Activated CD4-positive, alpha-beta T cell treated with anti-CD3 and anti-CD28 coated beads, Interleukin-2, amount 10 ng/mL, durations not matched to agents 7 days and 5 days (primary cell): ENCODE results near the gene ELOVL5. TPM values are rescaled to one million over a fixed set of nuclear protein-coding genes. Genes with fewer than 3 reads are reported as not detected.

Experiments
- CTCF ChIA-PET: fragments of 350-600 bp; sonication (Branson Sonifier 250); formaldehyde crosslinking; loops from one replicate; lab custom pipeline; 2021; ENCODE audit warnings: antibody characterized with exemption; lab: Charles Lee
- POLR2A ChIA-PET: fragments of 350-600 bp; sonication (Branson Sonifier 250); formaldehyde crosslinking; loops from one replicate; lab custom pipeline; 2021; ENCODE audit warnings: antibody characterized with exemption; lab: Charles Lee
- DNase-seq: peaks from one replicate; pipeline ENCODE4 v3.0.0-alpha.2; 2020
- H3K27ac Mint-ChIP-seq: one replicate; pipeline ENCODE4 v1.8.0; 2021; ENCODE audit warnings: mild to moderate bottlenecking, moderate library complexity, mixed read lengths
- H3K27me3 Mint-ChIP-seq: one replicate; pipeline ENCODE4 v1.8.0; 2021; ENCODE audit warnings: mixed read lengths
- H3K36me3 Mint-ChIP-seq: one replicate; pipeline ENCODE4 v1.8.0; 2021; ENCODE audit warnings: low read depth, mixed read lengths
- H3K4me1 Mint-ChIP-seq: one replicate; pipeline ENCODE4 v1.8.0; 2021; ENCODE audit warnings: mixed read lengths
- H3K4me3 Mint-ChIP-seq: one replicate; pipeline ENCODE4 v1.8.0; 2021; ENCODE audit warnings: mild to moderate bottlenecking, moderate library complexity, mixed read lengths
- H3K9me3 Mint-ChIP-seq: one replicate; pipeline ENCODE4 v1.8.0; 2021; ENCODE audit warnings: mixed read lengths
- total RNA-seq, 2 experiments: library from RNA; stranded (reverse); gene quantifications; one replicate each; pipeline ENCODE4 v1.2.3, GENCODE V29; 2021

ELOVL5 gene
- total RNA-seq, 2 experiments from 2014 or later = 124 to 152 TPM

GRCh38 chr6:53269827-53270226, 78.9 kb downstream of the ELOVL5 start:
- no peak overlapping the region for H3K27ac Mint-ChIP-seq
- no peak overlapping the region for H3K4me3 Mint-ChIP-seq
- H3K4me1 Mint-ChIP-seq = no peaks in the 10 kb centered on the region
- POLR2A ChIA-PET = no interaction called here
- CTCF ChIA-PET = no interaction called here
- H3K36me3 Mint-ChIP-seq = peaks cover 58% of the 10 kb centered on the region
- no peaks in the 10 kb centered on the region for H3K27me3 Mint-ChIP-seq
- H3K9me3 Mint-ChIP-seq = no peaks in the 10 kb centered on the region
- DNase-seq = no peak

- no peak overlapping the region for H3K4me3 Mint-ChIP-seq
- CTCF ChIA-PET = no interaction called here
- POLR2A ChIA-PET = no interaction called here
- no peak overlapping the region for H3K27ac Mint-ChIP-seq
- H3K9me3 Mint-ChIP-seq = no peaks in the 10 kb centered on the region
- no peak for DNase-seq
- no peaks in the 10 kb centered on the region for H3K4me1 Mint-ChIP-seq
- H3K27me3 Mint-ChIP-seq = no peaks in the 10 kb centered on the region
- peaks cover 65% of the 10 kb centered on the region for H3K36me3 Mint-ChIP-seq
Observed at GRCh38 chr6:53268858-53269608, 79.7 kb downstream of the ELOVL5 start.

GRCh38 chr6:53266553-53267090, 82.1 kb downstream of the ELOVL5 start:
- Mint-ChIP-seq H3K36me3 (peaks cover 68% of the 10 kb centered on the region), H3K4me1 (no peaks in the 10 kb centered on the region), H3K4me3 (no peak overlapping the region), H3K27ac (no peak overlapping the region), H3K9me3 (no peaks in the 10 kb centered on the region), H3K27me3 (no peaks in the 10 kb centered on the region)
- ChIA-PET POLR2A (no interaction called here), CTCF (interaction anchor here (1.0 kb wide), 1 partner anchor 42 kb away, joined by 3 read pairs; no protein-coding TSS in a partner anchor)
- no peak for DNase-seq

GRCh38 chr6:53264915-53265607, 83.7 kb downstream of the ELOVL5 start:
- no peaks in the 10 kb centered on the region for H3K9me3 Mint-ChIP-seq

GRCh38 chr6:53264337-53264736, 84.4 kb downstream of the ELOVL5 start:
- Mint-ChIP-seq H3K4me3 (no peak overlapping the region), H3K9me3 (no peaks in the 10 kb centered on the region), H3K27ac (peak overlapping the region; percentile 34), H3K27me3 (no peaks in the 10 kb centered on the region), H3K4me1 (no peaks in the 10 kb centered on the region), H3K36me3 (peaks cover 72% of the 10 kb centered on the region)
- no peak for DNase-seq
- POLR2A ChIA-PET = no interaction called here
- CTCF ChIA-PET = interaction anchor here (2.1 kb wide), 1 partner anchor 34 kb away, joined by 4 read pairs; no protein-coding TSS in a partner anchor

More at GRCh38 chr6:53264915-53265607, 83.7 kb downstream of the ELOVL5 start:
- Mint-ChIP-seq H3K36me3 (peaks cover 70% of the 10 kb centered on the region), H3K27me3 (no peaks in the 10 kb centered on the region), H3K27ac (no peak overlapping the region), H3K4me1 (no peaks in the 10 kb centered on the region), H3K4me3 (no peak overlapping the region)
- no peak for DNase-seq
- POLR2A ChIA-PET = no interaction called here
- CTCF ChIA-PET = interaction anchor here (2.1 kb wide), 1 partner anchor 35 kb away, joined by 4 read pairs; no protein-coding TSS in a partner anchor

- Mint-ChIP-seq H3K4me3 (no peak overlapping the region), H3K9me3 (no peaks in the 10 kb centered on the region), H3K4me1 (no peaks in the 10 kb centered on the region), H3K27ac (no peak overlapping the region), H3K36me3 (peaks cover 71% of the 10 kb centered on the region), H3K27me3 (no peaks in the 10 kb centered on the region)
- no peak for DNase-seq
- ChIA-PET POLR2A (no interaction called here), CTCF (interaction anchor here (0.6 to 2.1 kb wide), 2 partner anchors 22 to 34 kb away, joined by 3 to 4 read pairs; no protein-coding TSS in a partner anchor)
Observed at GRCh38 chr6:53263917-53264316, 84.8 kb downstream of the ELOVL5 start.

- H3K36me3 Mint-ChIP-seq = peaks cover 62% of the 10 kb centered on the region
- DNase-seq = no peak
- ChIA-PET CTCF (interaction anchor here (1.5 kb wide), 1 partner anchor 10 kb away, joined by 4 read pairs; no protein-coding TSS in a partner anchor), POLR2A (no interaction called here)
- H3K27ac Mint-ChIP-seq = peak overlapping the region; percentile 32
- H3K9me3 Mint-ChIP-seq = no peaks in the 10 kb centered on the region
- H3K4me1 Mint-ChIP-seq = no peaks in the 10 kb centered on the region
- H3K4me3 Mint-ChIP-seq = no peak overlapping the region
- H3K27me3 Mint-ChIP-seq = no peaks in the 10 kb centered on the region
Observed at GRCh38 chr6:53259860-53260580, 88.7 kb downstream of the ELOVL5 start.

- H3K27ac Mint-ChIP-seq = no peak overlapping the region
- ChIA-PET CTCF (interaction anchor here (1.1 kb wide), 1 partner anchor 13 kb away, joined by 3 read pairs; no protein-coding TSS in a partner anchor), POLR2A (no interaction called here)
- H3K4me3 Mint-ChIP-seq = no peak overlapping the region
- peaks cover 55% of the 10 kb centered on the region for H3K36me3 Mint-ChIP-seq
- no peaks in the 10 kb centered on the region for H3K9me3 Mint-ChIP-seq
- no peaks in the 10 kb centered on the region for H3K4me1 Mint-ChIP-seq
- DNase-seq = no peak
- no peaks in the 10 kb centered on the region for H3K27me3 Mint-ChIP-seq
Observed at GRCh38 chr6:53258774-53259155, 90.0 kb downstream of the ELOVL5 start.

- no peak overlapping the region for H3K27ac Mint-ChIP-seq
- no peaks in the 10 kb centered on the region for H3K4me1 Mint-ChIP-seq
- H3K4me3 Mint-ChIP-seq = no peak overlapping the region
- H3K9me3 Mint-ChIP-seq = no peaks in the 10 kb centered on the region
- ChIA-PET CTCF (interaction anchor here (1.1 to 1.7 kb wide), 4 partner anchors 12 to 216 kb away, joined by 3 to 4 read pairs (median 4); no protein-coding TSS in a partner anchor), POLR2A (no interaction called here)
- no peaks in the 10 kb centered on the region for H3K27me3 Mint-ChIP-seq
- peaks cover 54% of the 10 kb centered on the region for H3K36me3 Mint-ChIP-seq
- no peak for DNase-seq
Observed at GRCh38 chr6:53258076-53258773, 90.5 kb downstream of the ELOVL5 start.

- Mint-ChIP-seq H3K36me3 (peaks cover 50% of the 10 kb centered on the region), H3K27me3 (no peaks in the 10 kb centered on the region), H3K27ac (no peak overlapping the region), H3K9me3 (no peaks in the 10 kb centered on the region), H3K4me1 (no peaks in the 10 kb centered on the region), H3K4me3 (no peak overlapping the region)
- POLR2A ChIA-PET = no interaction called here
- CTCF ChIA-PET = interaction anchor here (1.1 to 1.7 kb wide), 3 partner anchors 13 to 217 kb away, joined by 3 to 4 read pairs (median 4); no protein-coding TSS in a partner anchor
- DNase-seq = no peak
Observed at GRCh38 chr6:53257533-53257932, 91.2 kb downstream of the ELOVL5 start.

- peaks cover 46% of the 10 kb centered on the region for H3K36me3 Mint-ChIP-seq
- CTCF ChIA-PET = interaction anchor here (1.4 to 1.7 kb wide), 2 partner anchors 13 to 85 kb away, joined by 4 read pairs; no protein-coding TSS in a partner anchor
- peak overlapping the region; percentile 5 for H3K27ac Mint-ChIP-seq
Observed at GRCh38 chr6:53257001-53257400, 91.7 kb downstream of the ELOVL5 start.

More at GRCh38 chr6:53257001-53257400, 91.7 kb downstream of the ELOVL5 start:
- Mint-ChIP-seq H3K27me3 (no peaks in the 10 kb centered on the region), H3K4me1 (no peaks in the 10 kb centered on the region), H3K9me3 (no peaks in the 10 kb centered on the region), H3K4me3 (no peak overlapping the region)
- DNase-seq = no peak
- POLR2A ChIA-PET = no interaction called here
